ENCODE results near the gene FUT2. TPM values are rescaled to one million over a fixed set of nuclear protein-coding genes. Genes with fewer than 3 reads are reported as not detected.
A peak's percentile ranks its signal among the peaks of the same experiment; 100 is the strongest.
"Not testable (repeated sequence)": the region's sequence is repeated elsewhere in the genome, so short reads cannot be mapped to it uniquely, and the experiment has no call there.

Gene FUT2
- polyA plus RNA-seq, 3 donors = not detected

DNA sequence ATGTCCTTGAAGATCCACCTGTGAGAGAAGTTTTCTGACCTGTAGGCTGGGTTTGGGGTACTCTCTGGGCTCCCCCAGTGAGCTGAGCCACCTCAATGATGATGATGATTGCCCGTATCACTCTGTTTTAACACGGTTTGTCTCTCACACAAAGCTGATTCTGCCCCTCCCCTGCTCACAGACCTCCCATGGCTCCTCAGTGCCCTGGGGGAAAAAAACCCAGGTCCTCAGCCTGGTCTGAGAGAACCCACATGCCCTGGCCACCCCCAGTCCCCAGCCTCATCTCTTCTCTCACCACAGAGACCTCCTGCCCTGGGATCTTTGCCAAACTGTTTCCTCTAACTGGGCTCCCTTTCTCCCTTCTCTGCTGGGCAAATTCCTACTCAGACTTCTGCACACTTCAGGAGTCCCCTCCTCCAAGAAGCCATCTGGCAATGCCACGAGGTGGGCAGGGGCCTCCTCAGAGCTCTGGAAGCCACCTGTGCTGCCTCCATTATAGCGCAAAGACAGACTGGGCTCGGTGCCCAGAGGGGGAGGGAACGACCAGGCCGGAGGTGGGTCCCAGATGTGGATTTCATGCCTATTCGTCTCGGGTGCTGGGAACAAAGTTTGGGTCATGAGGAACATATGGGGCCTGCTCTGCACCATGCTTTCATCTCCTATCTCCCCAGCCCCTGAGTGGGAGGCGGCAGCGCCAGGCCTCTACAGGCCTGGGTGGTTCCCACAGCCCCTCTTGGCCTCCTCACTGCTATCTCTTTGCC, 41.3 kb upstream of the FUT2 start:
- H3K27me3 Mint-ChIP-seq (ENCODE audit: low read depth in 3 of 3) = peaks cover 7 to 8% (median 7%) of the 10 kb centered on the region in 3 donors
- DNase-seq = no peak
- Histone ChIP-seq H4K20me1 (ENCODE audit: insufficient read depth, low read length) (no peaks in the 10 kb centered on the region), H3K27me3 (ENCODE audit: control insufficient read depth in 2 of 2, insufficient read depth in 2 of 2, low read length in 2 of 2) (no peaks in the 10 kb centered on the region), H3K27ac (ENCODE audit: low read depth in 1 of 2, low read length in 2 of 2) (no peak overlapping the region), H3K9me3 (replicated peaks in 1 of 2; ENCODE audit: control insufficient read depth in 1 of 2, insufficient read depth in 1 of 2, low read length in 2 of 2) (no peaks in the 10 kb centered on the region), H2AFZ (ENCODE audit: insufficient read depth, low read depth, low read length, poor library complexity, severe bottlenecking) (no peak overlapping the region), H3K79me2 (ENCODE audit: insufficient read depth, low read length) (no peaks in the 10 kb centered on the region), H3K4me1 (ENCODE audit: control insufficient read depth in 1 of 2, insufficient read depth in 2 of 2, low read length in 2 of 2) (peaks cover 9 to 11% of the 10 kb centered on the region in 2 donors), H3K9ac (ENCODE audit: insufficient read depth, low read length, poor library complexity, severe bottlenecking) (no peak overlapping the region), H3K36me3 (replicated peaks in 1 of 2; ENCODE audit: control insufficient read depth in 1 of 2, insufficient read depth in 2 of 2, low read length in 2 of 2) (no peaks in the 10 kb centered on the region), H3K4me2 (replicated peaks; ENCODE audit: extremely low read depth, low read length, poor library complexity, severe bottlenecking) (no peak overlapping the region), H3K4me3 (replicated peaks in 1 of 3; ENCODE audit: low read depth in 2 of 3, low read length in 3 of 3) (no peak overlapping the region)
- no peak overlapping the region for H3K4me3 Mint-ChIP-seq
- H3K9me3 Mint-ChIP-seq = peaks cover 0 to 3% (median 0%) of the 10 kb centered on the region in 7 donors
- H3K27ac Mint-ChIP-seq = peak overlapping the region in 1 of 7 donors; percentile 73
- TF ChIP-seq CTCF (IDR thresholded peaks at IDR 0.05) = no peak
- no peaks in the 10 kb centered on the region for H3K36me3 Mint-ChIP-seq
- H3K4me1 Mint-ChIP-seq = peaks cover 17% of the 10 kb centered on the region
- WGBS (ENCODE audit: insufficient coverage) = 48% methylated on average over 11 of the region's 11 CpGs
- intact Hi-C loops (cut with micrococcal nuclease) = no loop called here

GRCh38 chr19:48656840-48657474, 38.8 kb upstream of the FUT2 start:
- intact Hi-C loops (cut with micrococcal nuclease) = no loop called here
- Histone ChIP-seq H2AFZ (ENCODE audit: insufficient read depth, low read depth, low read length, poor library complexity, severe bottlenecking) (no peak overlapping the region), H3K4me1 (ENCODE audit: control insufficient read depth in 1 of 2, insufficient read depth in 2 of 2, low read length in 2 of 2) (peaks cover 24 to 28% of the 10 kb centered on the region in 2 donors), H4K20me1 (ENCODE audit: insufficient read depth, low read length) (no peaks in the 10 kb centered on the region), H3K27ac (ENCODE audit: low read depth in 1 of 2, low read length in 2 of 2) (no peak overlapping the region), H3K4me3 (replicated peaks in 1 of 3; ENCODE audit: low read depth in 2 of 3, low read length in 3 of 3) (no peak overlapping the region), H3K9ac (ENCODE audit: insufficient read depth, low read length, poor library complexity, severe bottlenecking) (no peak overlapping the region), H3K9me3 (replicated peaks in 1 of 2; ENCODE audit: control insufficient read depth in 1 of 2, insufficient read depth in 1 of 2, low read length in 2 of 2) (no peaks in the 10 kb centered on the region), H3K79me2 (ENCODE audit: insufficient read depth, low read length) (no peaks in the 10 kb centered on the region), H3K27me3 (ENCODE audit: control insufficient read depth in 2 of 2, insufficient read depth in 2 of 2, low read length in 2 of 2) (no peaks in the 10 kb centered on the region), H3K36me3 (replicated peaks in 1 of 2; ENCODE audit: control insufficient read depth in 1 of 2, insufficient read depth in 2 of 2, low read length in 2 of 2) (no peaks in the 10 kb centered on the region), H3K4me2 (replicated peaks; ENCODE audit: extremely low read depth, low read length, poor library complexity, severe bottlenecking) (no peak overlapping the region)
- peaks cover 0 to 3% (median 0%) of the 10 kb centered on the region in 7 donors for H3K9me3 Mint-ChIP-seq
- TF ChIP-seq CTCF (IDR thresholded peaks at IDR 0.05) = no peak
- 69% methylated on average over 11 of the region's 16 CpGs for WGBS (ENCODE audit: insufficient coverage)
- no peak for DNase-seq
- no peak overlapping the region for H3K4me3 Mint-ChIP-seq
- no peaks in the 10 kb centered on the region for H3K36me3 Mint-ChIP-seq
- peaks cover 23% of the 10 kb centered on the region for H3K4me1 Mint-ChIP-seq
- H3K27ac Mint-ChIP-seq = peak overlapping the region in 1 of 7 donors; percentile 70
- H3K27me3 Mint-ChIP-seq (ENCODE audit: low read depth in 3 of 3) = peaks cover 5 to 8% (median 7%) of the 10 kb centered on the region in 3 donors

GRCh38 chr19:48657828-48658227, 37.9 kb upstream of the FUT2 start:
- H3K9me3 ChIP-seq (replicated peaks in 1 of 2; ENCODE audit: control insufficient read depth in 1 of 2, insufficient read depth in 1 of 2, low read length in 2 of 2); H3K4me3 ChIP-seq (replicated peaks in 1 of 3; ENCODE audit: low read depth in 2 of 3, low read length in 3 of 3); H4K20me1 ChIP-seq (ENCODE audit: insufficient read depth, low read length); H3K9me3 Mint-ChIP-seq; H3K27ac ChIP-seq (ENCODE audit: low read depth in 1 of 2, low read length in 2 of 2); DNase-seq; H3K79me2 ChIP-seq (ENCODE audit: insufficient read depth, low read length); intact Hi-C loops (cut with micrococcal nuclease); H3K9ac ChIP-seq (ENCODE audit: insufficient read depth, low read length, poor library complexity, severe bottlenecking); H3K4me3 Mint-ChIP-seq; H3K36me3 ChIP-seq (replicated peaks in 1 of 2; ENCODE audit: control insufficient read depth in 1 of 2, insufficient read depth in 2 of 2, low read length in 2 of 2); H3K4me2 ChIP-seq (replicated peaks; ENCODE audit: extremely low read depth, low read length, poor library complexity, severe bottlenecking); H3K36me3 Mint-ChIP-seq; H3K27me3 ChIP-seq (ENCODE audit: control insufficient read depth in 2 of 2, insufficient read depth in 2 of 2, low read length in 2 of 2); H2AFZ ChIP-seq (ENCODE audit: insufficient read depth, low read depth, low read length, poor library complexity, severe bottlenecking): not testable (repeated sequence)
- peaks cover 23 to 26% of the 10 kb centered on the region in 2 donors for H3K4me1 ChIP-seq (ENCODE audit: control insufficient read depth in 1 of 2, insufficient read depth in 2 of 2, low read length in 2 of 2)
- Mint-ChIP-seq H3K27ac (peak overlapping the region in 1 of 7 donors; percentile 11), H3K27me3 (ENCODE audit: low read depth in 3 of 3) (peaks cover 7 to 10% (median 7%) of the 10 kb centered on the region in 3 donors), H3K4me1 (peaks cover 17% of the 10 kb centered on the region)
- WGBS (ENCODE audit: insufficient coverage) = 90% methylated on average over 4 of the region's 5 CpGs

All from CD14-positive monocyte (primary cell).